T-helper 17 cell (primary cell): ENCODE measurements around the gene HOXC10. TPM values are rescaled to one million over a fixed set of nuclear protein-coding genes. Genes with fewer than 3 reads are reported as not detected.

ENCODE experiments used
- ATAC-seq: fragments of 150-1000 bp; cut with Tn5 transposase; 2 replicates; pipeline ENCODE4 v1.10.0; 2021; ENCODE audit warnings: mild to moderate bottlenecking, moderate library complexity
- DNase-seq, 3 donors: peaks; one replicate each; pipeline versions ENCODE4 v3.0.0 to v3.0.0-alpha.2; 2020 to 2021
- H3K9me3 ChIP-seq: one replicate; pipeline ENCODE4 v1.7.0; 2013; ENCODE audit warnings: low read length, mild to moderate bottlenecking; ENCODE audit not compliant: control insufficient read depth, poor library complexity, severe bottlenecking
- H3K27ac Mint-ChIP-seq: one replicate; pipeline ENCODE4 v1.8.0; 2022; ENCODE audit warnings: mild to moderate bottlenecking, moderate library complexity, mixed read lengths
- H3K27me3 Mint-ChIP-seq: one replicate; pipeline ENCODE4 v1.8.0; 2022; ENCODE audit warnings: mixed read lengths
- H3K36me3 Mint-ChIP-seq: one replicate; pipeline ENCODE4 v1.8.0; 2022; ENCODE audit warnings: low read depth, mixed read lengths
- H3K4me1 Mint-ChIP-seq: one replicate; pipeline ENCODE4 v1.8.0; 2022; ENCODE audit warnings: mild to moderate bottlenecking, mixed read lengths
- H3K4me3 Mint-ChIP-seq: one replicate; pipeline ENCODE4 v1.8.0; 2022; ENCODE audit warnings: mild to moderate bottlenecking, moderate library complexity, mixed read lengths
- total RNA-seq, 4 donors: library from RNA in 2 of 4; stranded (reverse) in 2 of 4; gene quantifications; one replicate each; pipeline ENCODE4 v1.2.3 and lab custom pipeline; 2022 to 2026

HOXC10 gene
- total RNA-seq, 2 donors from 2014 or later: not detected

- peaks cover 94% of the 10 kb centered on the region for H3K27me3 Mint-ChIP-seq
- H3K4me3 Mint-ChIP-seq: peak overlapping the region; percentile 91
- peak overlapping the region; percentile 82 for H3K27ac Mint-ChIP-seq
These were observed 21.1 kb downstream of the HOXC10 start for GRCh38 chr12:54005853-54006558.

GRCh38 chr12:54006559-54007220 is 21.7 kb downstream of the HOXC10 start:
- peak overlapping the region; percentile 91 for H3K4me3 Mint-ChIP-seq
- peaks cover 24% of the 10 kb centered on the region for H3K4me1 Mint-ChIP-seq
- no peaks in the 10 kb centered on the region for H3K9me3 ChIP-seq
- H3K27ac Mint-ChIP-seq: peak overlapping the region; percentile 82
- H3K36me3 Mint-ChIP-seq: peaks cover 10% of the 10 kb centered on the region
- ATAC-seq (no peak), DNase-seq (no peak)
- peaks cover 94% of the 10 kb centered on the region for H3K27me3 Mint-ChIP-seq

More at GRCh38 chr12:54005853-54006558, 21.1 kb downstream of the HOXC10 start:
- H3K9me3 ChIP-seq: no peaks in the 10 kb centered on the region
- DNase-seq (peak; percentile 74 to 82 (median 80)), ATAC-seq (peak; percentile 89)
- Mint-ChIP-seq H3K4me1 (peaks cover 20% of the 10 kb centered on the region), H3K36me3 (peaks cover 10% of the 10 kb centered on the region)

- no peaks in the 10 kb centered on the region for H3K9me3 ChIP-seq
- no peak for ATAC-seq
- peaks cover 10% of the 10 kb centered on the region for H3K36me3 Mint-ChIP-seq
- peaks cover 94% of the 10 kb centered on the region for H3K27me3 Mint-ChIP-seq
- peaks cover 24% of the 10 kb centered on the region for H3K4me1 Mint-ChIP-seq
- no peak for DNase-seq
- H3K27ac Mint-ChIP-seq: no peak overlapping the region
- no peak overlapping the region for H3K4me3 Mint-ChIP-seq
These were observed 22.8 kb downstream of the HOXC10 start for GRCh38 chr12:54007538-54008259.

- ATAC-seq (no peak), DNase-seq (no peak)
- H3K27me3 Mint-ChIP-seq: peaks cover 94% of the 10 kb centered on the region
- no peak overlapping the region for H3K27ac Mint-ChIP-seq
- H3K9me3 ChIP-seq: no peaks in the 10 kb centered on the region
- no peak overlapping the region for H3K4me3 Mint-ChIP-seq
- H3K36me3 Mint-ChIP-seq: peaks cover 12% of the 10 kb centered on the region
- H3K4me1 Mint-ChIP-seq: peaks cover 24% of the 10 kb centered on the region
These were observed 23.3 kb downstream of the HOXC10 start for GRCh38 chr12:54008260-54008552.

- ATAC-seq (peak; percentile 53), DNase-seq (no peak)
- Mint-ChIP-seq H3K36me3 (peaks cover 9% of the 10 kb centered on the region), H3K4me1 (peaks cover 21% of the 10 kb centered on the region), H3K27me3 (peaks cover 92% of the 10 kb centered on the region), H3K4me3 (peak overlapping the region; percentile 87), H3K27ac (no peak overlapping the region)
- H3K9me3 ChIP-seq: no peaks in the 10 kb centered on the region
These were observed 24.5 kb downstream of the HOXC10 start for GRCh38 chr12:54009171-54010052.

GRCh38 chr12:54010053-54010971 is 25.4 kb downstream of the HOXC10 start:
- Mint-ChIP-seq H3K27me3 (peaks cover 92% of the 10 kb centered on the region), H3K4me3 (peak overlapping the region; percentile 41), H3K4me1 (peaks cover 20% of the 10 kb centered on the region), H3K36me3 (peaks cover 9% of the 10 kb centered on the region), H3K27ac (no peak overlapping the region)
- ATAC-seq (no peak), DNase-seq (no peak)
- H3K9me3 ChIP-seq: peaks cover 2% of the 10 kb centered on the region

GRCh38 chr12:54010972-54011664 is 26.2 kb downstream of the HOXC10 start:
- Mint-ChIP-seq H3K4me3 (peak overlapping the region; percentile 56), H3K27ac (peak overlapping the region; percentile 45), H3K4me1 (peaks cover 13% of the 10 kb centered on the region), H3K27me3 (peaks cover 89% of the 10 kb centered on the region), H3K36me3 (peaks cover 8% of the 10 kb centered on the region)
- H3K9me3 ChIP-seq: peaks cover 2% of the 10 kb centered on the region
- ATAC-seq (no peak), DNase-seq (no peak)

GRCh38 chr12:54011665-54012532 is 27.0 kb downstream of the HOXC10 start:
- Mint-ChIP-seq H3K4me3 (peak overlapping the region; percentile 56), H3K27ac (peak overlapping the region; percentile 45), H3K27me3 (peaks cover 81% of the 10 kb centered on the region), H3K36me3 (peaks cover 6% of the 10 kb centered on the region), H3K4me1 (peaks cover 10% of the 10 kb centered on the region)
- ATAC-seq (no peak), DNase-seq (no peak)
- peaks cover 2% of the 10 kb centered on the region for H3K9me3 ChIP-seq

- peaks cover 2% of the 10 kb centered on the region for H3K9me3 ChIP-seq
- no peak for ATAC-seq
- Mint-ChIP-seq H3K4me3 (no peak overlapping the region), H3K36me3 (peaks cover 8% of the 10 kb centered on the region), H3K4me1 (peaks cover 17% of the 10 kb centered on the region), H3K27me3 (peaks cover 72% of the 10 kb centered on the region), H3K27ac (no peak overlapping the region)
- no peak for DNase-seq
These were observed 27.9 kb downstream of the HOXC10 start for GRCh38 chr12:54012631-54013409.

GRCh38 chr12:54014377-54015017 is 29.6 kb downstream of the HOXC10 start:
- no peak overlapping the region for H3K27ac Mint-ChIP-seq
- no peak for DNase-seq
- H3K9me3 ChIP-seq: peaks cover 2% of the 10 kb centered on the region
- peaks cover 15% of the 10 kb centered on the region for H3K4me1 Mint-ChIP-seq
- H3K36me3 Mint-ChIP-seq: peaks cover 5% of the 10 kb centered on the region
- ATAC-seq: no peak
- H3K4me3 Mint-ChIP-seq: no peak overlapping the region
- H3K27me3 Mint-ChIP-seq: peaks cover 61% of the 10 kb centered on the region
